ENCODE results near the gene LMNB1. TPM values are rescaled to one million over a fixed set of nuclear protein-coding genes. Genes with fewer than 3 reads are reported as not detected.

LMNB1 gene
- 159 and 197 TPM in 2 replicates for total RNA-seq (2016; rRNA removed; fragmentation: Illumina TruSeq; extraction: Trizol)
- 24.4 and 30.1 TPM in 2 replicates for total RNA-seq (2016; cell fraction: cytosol; rRNA removed; fragmentation: Illumina TruSeq; extraction: Trizol; ENCODE audit: low read depth)
- total RNA-seq (2016; cell fraction: insoluble cytoplasmic fraction; rRNA removed; fragmentation: Illumina TruSeq; extraction: Trizol): 162 and 188 TPM in 2 replicates
- total RNA-seq (2016; cell fraction: membrane; rRNA removed; fragmentation: Illumina TruSeq; extraction: Trizol): 36.3 and 45.4 TPM in 2 replicates
- 80.6 and 88.8 TPM in 2 replicates for total RNA-seq (2016; cell fraction: nucleus; rRNA removed; fragmentation: Illumina TruSeq; extraction: Trizol)
- 9.9 and 12.5 TPM in 2 replicates for polyA plus RNA-seq (2011; rRNA removed)
- 8.1 and 13.8 TPM in 2 replicates for polyA plus RNA-seq (2011; cell fraction: cytosol; rRNA removed)
- 14.2 and 19.9 TPM in 2 replicates for polyA plus RNA-seq (2011; cell fraction: nucleus; rRNA removed)
- polyA plus RNA-seq (2012): 25.9 and 47.7 TPM in 2 replicates
- polyA plus RNA-seq (2016; cell fraction: cytosol; fragmentation: Illumina TruSeq; extraction: Trizol; ENCODE audit: low read depth): 4.3 and 4.9 TPM in 2 replicates
- 152 and 154 TPM in 2 replicates for polyA plus RNA-seq (2016; cell fraction: insoluble cytoplasmic fraction; fragmentation: Illumina TruSeq; extraction: Trizol; ENCODE audit: low read depth)
- 12.8 and 14.1 TPM in 2 replicates for polyA plus RNA-seq (2016; cell fraction: membrane; fragmentation: Illumina TruSeq; extraction: Trizol; ENCODE audit: low read depth)
- polyA plus RNA-seq (2016; cell fraction: nucleus; fragmentation: Illumina TruSeq; extraction: Trizol; ENCODE audit: insufficient read depth, low read depth): 79.0 and 82.9 TPM in 2 replicates
- polyA minus RNA-seq (2011; rRNA and poly(A)+ RNA removed; ENCODE audit: low replicate concordance): 17.8 and 31.3 TPM in 2 replicates
- 15.0 and 18.4 TPM in 2 replicates for polyA minus RNA-seq (2011; cell fraction: cytosol; rRNA and poly(A)+ RNA removed)
- polyA minus RNA-seq (2011; cell fraction: nucleus; rRNA and poly(A)+ RNA removed): 15.9 and 17.9 TPM in 2 replicates
- Bru-seq, nascent RNA: percentile 75 among the genes with signal in this experiment
- percentile 71 among the genes with signal in this experiment for BruChase-seq, experiment 1, labeled RNA remaining after a 6-hour chase
- percentile 71 among the genes with signal in this experiment for BruChase-seq, experiment 2, labeled RNA remaining after a 2-hour chase
- long read RNA-seq, experiment 1, transcript LMNB1-201 (11 exons, 2,878 nt): major isoform, 7 of 12 reads
- long read RNA-seq, experiment 1, partial matches to known transcripts: 1 of 12 reads
- long read RNA-seq, experiment 1, other reads (novel, unspliced or antisense): 0 of 12 reads
- long read RNA-seq, experiment 2, transcript LMNB1-201 (11 exons, 2,878 nt): major isoform, 17 of 55 reads
- long read RNA-seq, experiment 2, partial matches to known transcripts: 30 of 55 reads
- long read RNA-seq, experiment 2, other reads (novel, unspliced or antisense): 8 of 55 reads

DNA sequence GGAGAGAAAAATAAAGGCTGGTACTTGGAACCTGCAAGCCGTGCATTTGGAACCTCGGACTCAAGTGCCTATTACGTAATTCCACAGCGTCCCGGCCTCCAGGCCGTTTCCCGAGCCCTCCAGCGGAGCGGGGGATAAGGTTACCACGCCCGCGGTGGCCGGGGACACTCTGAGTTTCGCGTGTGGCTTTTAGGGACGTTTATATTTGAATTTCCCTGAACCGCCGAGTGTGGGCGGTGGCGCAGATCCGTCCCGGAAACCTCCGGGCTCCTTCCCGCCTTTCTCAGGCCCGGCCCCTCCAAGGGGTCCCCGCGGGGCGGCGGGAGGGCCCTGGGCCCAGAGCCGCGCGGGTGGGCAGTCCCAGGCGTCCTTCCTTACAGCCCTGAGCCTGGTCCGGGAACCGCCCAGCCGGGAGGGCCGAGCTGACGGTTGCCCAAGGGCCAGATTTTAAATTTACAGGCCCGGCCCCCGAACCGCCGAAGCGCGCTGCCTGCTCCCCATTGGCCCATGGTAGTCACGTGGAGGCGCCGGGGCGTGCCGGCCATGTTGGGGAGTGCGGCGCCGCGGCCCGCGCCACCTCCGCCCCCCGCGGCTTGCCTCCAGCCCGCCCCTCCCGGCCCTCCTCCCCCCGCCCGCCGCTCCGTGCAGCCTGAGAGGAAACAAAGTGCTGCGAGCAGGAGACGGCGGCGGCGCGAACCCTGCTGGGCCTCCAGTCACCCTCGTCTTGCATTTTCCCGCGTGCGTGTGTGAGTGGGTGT lies at the start of gene LMNB1:
LMNB1 (plus strand) TSS at position 638 of the 758 bp plus-strand sequence. CDS start 373 bp downstream, outside the sequence.
- peak within 1 kb of the TSS; percentile 71 for H2AFZ ChIP-seq (ENCODE audit: low read length)
- DNase-seq (ENCODE audit: low spot score) (peak; percentile 92), ATAC-seq (peak; percentile 85), FAIRE-seq (no peak)
- peaks cover 40% of the 10 kb centered on the region for H3K79me2 ChIP-seq (ENCODE audit: insufficient read depth, low read length)
- no peaks in the 10 kb centered on the region for H3K9me3 ChIP-seq (ENCODE audit: low read length)
- intact Hi-C loops (cut with micrococcal nuclease; ENCODE audit: unreplicated experiment): loop anchor here (5.0 to 10.0 kb wide), 2 partner anchors 179 to 412 kb away; partner anchors contain the start of gene ALDH7A1
- H3K36me3 ChIP-seq (replicated peaks in 1 of 2; ENCODE audit: control insufficient read depth in 1 of 2, insufficient read depth in 2 of 2, low read length in 2 of 2): peaks cover 0 to 5% of the 10 kb centered on the region in 2 experiments; a peak in 1 of 5 replicates
- no TSS peak for BruUV-seq (replicated peaks)
- POLR2A ChIA-PET: interaction anchor here (1.0 to 2.6 kb wide), 8 partner anchors 9 to 253 kb away, joined by 3 to 12 read pairs (median 6); partner anchors contain the start of genes ALDH7A1 and PHAX
- H3K4me3 ChIP-seq (replicated peaks in 1 of 3; ENCODE audit: insufficient read depth in 1 of 3, low read depth in 2 of 3, low read length in 3 of 3): peak within 1 kb of the TSS; percentile 88 to 97 (median 91)
- H4K20me1 ChIP-seq (ENCODE audit: insufficient read depth, low read length): peaks cover 13% of the 10 kb centered on the region
- peak within 1 kb of the TSS; percentile 93 for H3K4me2 ChIP-seq (ENCODE audit: low read depth, low read length)
- peak within 1 kb of the TSS; percentile 95 for H3K27ac ChIP-seq (ENCODE audit: extremely low read length, insufficient read depth, low read length)
- H3K4me1 ChIP-seq (ENCODE audit: insufficient read depth, low read length): peaks cover 32% of the 10 kb centered on the region
- H3K27me3 ChIP-seq (ENCODE audit: control insufficient read depth in 1 of 2, insufficient read depth in 2 of 2, low read length in 2 of 2): no peaks in the 10 kb centered on the region; a peak in 1 of 5 replicates
- in situ Hi-C loops (cut with HindIII; ENCODE audit: extremely low pct_ligation_motif_present, low pct_unique_long_range_greater_than_20kb): loop anchor here (5.0 to 25.0 kb wide), 2 partner anchors 99 to 439 kb away; no protein-coding TSS in a partner anchor
- CTCF ChIA-PET (ENCODE audit: low intra/inter-chr PET ratio, low total read pairs): no interaction called here
- 0% methylated on average over 27 of the region's 74 CpGs for WGBS (ENCODE audit: low lambda C conversion rate)
- peak within 1 kb of the TSS; percentile 95 for H3K9ac ChIP-seq (ENCODE audit: insufficient read depth, low read depth, low read length)
- TF ChIP-seq, protein P1, sequence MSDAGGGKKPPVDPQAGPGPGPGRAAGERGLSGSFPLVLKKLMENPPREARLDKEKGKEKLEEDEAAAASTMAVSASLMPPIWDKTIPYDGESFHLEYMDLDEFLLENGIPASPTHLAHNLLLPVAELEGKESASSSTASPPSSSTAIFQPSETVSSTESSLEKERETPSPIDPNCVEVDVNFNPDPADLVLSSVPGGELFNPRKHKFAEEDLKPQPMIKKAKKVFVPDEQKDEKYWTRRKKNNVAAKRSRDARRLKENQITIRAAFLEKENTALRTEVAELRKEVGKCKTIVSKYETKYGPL (CRISPR knock-in tag; IDR thresholded peaks at IDR 0.05): peak; percentile 87
- TF ChIP-seq, protein P2, sequence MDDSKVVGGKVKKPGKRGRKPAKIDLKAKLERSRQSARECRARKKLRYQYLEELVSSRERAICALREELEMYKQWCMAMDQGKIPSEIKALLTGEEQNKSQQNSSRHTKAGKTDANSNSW (CRISPR knock-in tag; IDR thresholded peaks at IDR 0.05; ENCODE audit: borderline replicate concordance): no peak
- no peak; the same call in 1 of the 2 replicates for TF ChIP-seq CBX5 (CRISPR knock-in tag; IDR thresholded peaks at IDR 0.05; ENCODE audit: borderline replicate concordance)
- no peak for TF ChIP-seq ZFYVE20 (CRISPR knock-in tag; IDR thresholded peaks at IDR 0.05; ENCODE audit: borderline replicate concordance, low read depth)
- TF ChIP-seq SMAD1 (CRISPR knock-in tag; IDR thresholded peaks at IDR 0.05; ENCODE audit: borderline replicate concordance, low read depth): no peak
- TF ChIP-seq FOXA3 (CRISPR knock-in tag; IDR thresholded peaks at IDR 0.05): no peak
- peak; percentile 69 for TF ChIP-seq ZEB1 (IDR thresholded peaks at IDR 0.05; ENCODE audit: insufficient replicate concordance, low read depth)
- TF ChIP-seq ZNF446 (CRISPR knock-in tag; IDR thresholded peaks at IDR 0.05): no peak
- TF ChIP-seq, protein P3, sequence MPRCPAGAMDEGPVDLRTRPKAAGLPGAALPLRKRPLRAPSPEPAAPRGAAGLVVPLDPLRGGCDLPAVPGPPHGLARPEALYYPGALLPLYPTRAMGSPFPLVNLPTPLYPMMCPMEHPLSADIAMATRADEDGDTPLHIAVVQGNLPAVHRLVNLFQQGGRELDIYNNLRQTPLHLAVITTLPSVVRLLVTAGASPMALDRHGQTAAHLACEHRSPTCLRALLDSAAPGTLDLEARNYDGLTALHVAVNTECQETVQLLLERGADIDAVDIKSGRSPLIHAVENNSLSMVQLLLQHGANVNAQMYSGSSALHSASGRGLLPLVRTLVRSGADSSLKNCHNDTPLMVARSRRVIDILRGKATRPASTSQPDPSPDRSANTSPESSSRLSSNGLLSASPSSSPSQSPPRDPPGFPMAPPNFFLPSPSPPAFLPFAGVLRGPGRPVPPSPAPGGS (CRISPR knock-in tag; IDR thresholded peaks at IDR 0.05): no peak
- no peak for TF ChIP-seq ZFP1 (CRISPR knock-in tag; IDR thresholded peaks at IDR 0.05)
- TF ChIP-seq, protein P4, sequence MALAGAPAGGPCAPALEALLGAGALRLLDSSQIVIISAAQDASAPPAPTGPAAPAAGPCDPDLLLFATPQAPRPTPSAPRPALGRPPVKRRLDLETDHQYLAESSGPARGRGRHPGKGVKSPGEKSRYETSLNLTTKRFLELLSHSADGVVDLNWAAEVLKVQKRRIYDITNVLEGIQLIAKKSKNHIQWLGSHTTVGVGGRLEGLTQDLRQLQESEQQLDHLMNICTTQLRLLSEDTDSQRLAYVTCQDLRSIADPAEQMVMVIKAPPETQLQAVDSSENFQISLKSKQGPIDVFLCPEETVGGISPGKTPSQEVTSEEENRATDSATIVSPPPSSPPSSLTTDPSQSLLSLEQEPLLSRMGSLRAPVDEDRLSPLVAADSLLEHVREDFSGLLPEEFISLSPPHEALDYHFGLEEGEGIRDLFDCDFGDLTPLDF (CRISPR knock-in tag; IDR thresholded peaks at IDR 0.05): peak; percentile 98
- TF ChIP-seq FOSL1 (CRISPR knock-in tag; IDR thresholded peaks at IDR 0.05; ENCODE audit: borderline replicate concordance): no peak
- peak; percentile 7 to 29; a peak in 1 of 4 replicates for TF ChIP-seq EP300 (IDR thresholded peaks at IDR 0.05; ENCODE audit: low read depth in 2 of 2, low read length in 2 of 2)
- TF ChIP-seq EP300 (CRISPR knock-in tag; IDR thresholded peaks at IDR 0.05; ENCODE audit: borderline replicate concordance): no peak
